PC-9 (cell line): ENCODE results near the gene MYO10.

ENCODE experiments used
- CTCF ChIP-seq: fragments of 200-600 bp; sonication (generic); conservative IDR thresholded peaks from 2 replicates; pipeline ENCODE4 v1.6.1; 2017; ENCODE audit warnings: mixed run types, antibody characterized with exemption, mild to moderate bottlenecking, moderate library complexity
- EZH2 ChIP-seq: fragments of 200-600 bp; sonication (generic); IDR thresholded peaks from 2 replicates; pipeline ENCODE4 v1.8.0; 2017; ENCODE audit warnings: antibody characterized with exemption, low read depth

- TF ChIP-seq CTCF (no peak), EZH2 (no peak)
Observed at GRCh38 chr5:16781828-16782626, 154.1 kb downstream of the MYO10 start.
